Measurements from ENCODE around the gene FILIP1.

FILIP1 gene

GRCh38 chr6:75301537-75301936, 192.1 kb downstream of the FILIP1 start:
- H3K9me3 ChIP-seq (ENCODE audit: insufficient read depth, low read length), result no peaks in the 10 kb centered on the region
- no peaks in the 10 kb centered on the region for H4K20me1 ChIP-seq (ENCODE audit: low read depth, low read length)
- TF ChIP-seq CTCF (IDR thresholded peaks at IDR 0.05; ENCODE audit: insufficient read depth, low read length, poor library complexity, severe bottlenecking) (no peak), EZH2phosphoT487 (conservative IDR thresholded peaks at IDR 0.05; ENCODE audit: low read length) (no peak)
- no peak overlapping the region for H3K4me3 ChIP-seq (ENCODE audit: insufficient read depth, low read length, poor library complexity, severe bottlenecking)
- H2AFZ ChIP-seq (ENCODE audit: low read depth, low read length, severe bottlenecking), result no peak overlapping the region
- H3K9me2 ChIP-seq (replicated peaks; ENCODE audit: insufficient read depth, low read length), result no peaks in the 10 kb centered on the region
- no peaks in the 10 kb centered on the region for H3K27me3 ChIP-seq (ENCODE audit: low read length)
- H3K4me2 ChIP-seq (ENCODE audit: low read depth, low read length, poor library complexity, severe bottlenecking), result no peak overlapping the region
- H3K79me2 ChIP-seq (ENCODE audit: insufficient read depth, low read length), result no peaks in the 10 kb centered on the region
- no peaks in the 10 kb centered on the region for H3K36me3 ChIP-seq (ENCODE audit: low read length)
- no peaks in the 10 kb centered on the region for H3F3A ChIP-seq (ENCODE audit: insufficient read depth)
- no peak overlapping the region for H3K27ac ChIP-seq (ENCODE audit: low read depth, low read length)
- H3K9ac ChIP-seq (ENCODE audit: low read length), result no peak overlapping the region

GRCh38 chr6:75301088-75301487, 192.5 kb downstream of the FILIP1 start:
- Histone ChIP-seq H4K20me1 (ENCODE audit: low read depth, low read length) (no peaks in the 10 kb centered on the region), H3K9me2 (replicated peaks; ENCODE audit: insufficient read depth, low read length) (no peaks in the 10 kb centered on the region), H2AFZ (ENCODE audit: low read depth, low read length, severe bottlenecking) (no peak overlapping the region), H3K36me3 (ENCODE audit: low read length) (no peaks in the 10 kb centered on the region), H3K27me3 (ENCODE audit: low read length) (no peaks in the 10 kb centered on the region), H3F3A (ENCODE audit: insufficient read depth) (no peaks in the 10 kb centered on the region), H3K4me3 (ENCODE audit: insufficient read depth, low read length, poor library complexity, severe bottlenecking) (no peak overlapping the region), H3K9ac (ENCODE audit: low read length) (no peak overlapping the region), H3K9me3 (ENCODE audit: insufficient read depth, low read length) (no peaks in the 10 kb centered on the region), H3K4me2 (ENCODE audit: low read depth, low read length, poor library complexity, severe bottlenecking) (no peak overlapping the region), H3K27ac (ENCODE audit: low read depth, low read length) (no peak overlapping the region), H3K79me2 (ENCODE audit: insufficient read depth, low read length) (no peaks in the 10 kb centered on the region)
- TF ChIP-seq EZH2phosphoT487 (conservative IDR thresholded peaks at IDR 0.05; ENCODE audit: low read length) (no peak), CTCF (IDR thresholded peaks at IDR 0.05; ENCODE audit: insufficient read depth, low read length, poor library complexity, severe bottlenecking) (no peak)

GRCh38 chr6:75300531-75300855, 193.1 kb downstream of the FILIP1 start:
- H3K27me3 ChIP-seq (ENCODE audit: low read length), result no peaks in the 10 kb centered on the region
- H2AFZ ChIP-seq (ENCODE audit: low read depth, low read length, severe bottlenecking), result no peak overlapping the region
- H4K20me1 ChIP-seq (ENCODE audit: low read depth, low read length), result no peaks in the 10 kb centered on the region
- TF ChIP-seq EZH2phosphoT487 (conservative IDR thresholded peaks at IDR 0.05; ENCODE audit: low read length) (no peak), CTCF (IDR thresholded peaks at IDR 0.05; ENCODE audit: insufficient read depth, low read length, poor library complexity, severe bottlenecking) (no peak)
- no peak overlapping the region for H3K4me2 ChIP-seq (ENCODE audit: low read depth, low read length, poor library complexity, severe bottlenecking)
- no peak overlapping the region for H3K4me3 ChIP-seq (ENCODE audit: insufficient read depth, low read length, poor library complexity, severe bottlenecking)
- no peak overlapping the region for H3K9ac ChIP-seq (ENCODE audit: low read length)
- H3K79me2 ChIP-seq (ENCODE audit: insufficient read depth, low read length), result no peaks in the 10 kb centered on the region
- H3K9me2 ChIP-seq (replicated peaks; ENCODE audit: insufficient read depth, low read length), result no peaks in the 10 kb centered on the region
- H3F3A ChIP-seq (ENCODE audit: insufficient read depth), result no peaks in the 10 kb centered on the region; the same call in 1 of the 2 replicates
- H3K9me3 ChIP-seq (ENCODE audit: insufficient read depth, low read length), result no peaks in the 10 kb centered on the region
- no peaks in the 10 kb centered on the region for H3K36me3 ChIP-seq (ENCODE audit: low read length)
- H3K27ac ChIP-seq (ENCODE audit: low read depth, low read length), result no peak overlapping the region

Data from SU-DHL-6 (cell line).